HG02852 (cell line): Measurements from ENCODE around the gene CNTN6.
A peak's percentile ranks its signal among the peaks of the same experiment; 100 is the strongest.

Experiments
- ATAC-seq: cut with Tn5 transposase; IDR thresholded peaks from one replicate; pipeline ENCODE4 v1.9.1; 2021; ENCODE audit warnings: mild to moderate bottlenecking, moderate library complexity; ENCODE audit not compliant: unreplicated experiment

CNTN6 gene

GRCh38 chr3:1092771-1093170 lies at the start of gene CNTN6:
Gene CNTN6, plus strand, starts transcription at chr3:1093024. Its CDS starts 54,985 bp downstream, at chr3:1148009.
- no peak for ATAC-seq

- ATAC-seq = no peak
Observed at GRCh38 chr3:1048558-1048957, 44.3 kb upstream of the CNTN6 start.

GRCh38 chr3:1055870-1056269 lies 37.0 kb upstream of the CNTN6 start:
- ATAC-seq = no peak

- ATAC-seq = no peak
Observed at GRCh38 chr3:1056744-1057143, 36.1 kb upstream of the CNTN6 start.

GRCh38 chr3:1057436-1057835 lies 35.4 kb upstream of the CNTN6 start:
- no peak for ATAC-seq

GRCh38 chr3:1068985-1069384 lies 23.8 kb upstream of the CNTN6 start:
- no peak for ATAC-seq

GRCh38 chr3:1072041-1072440 lies 20.8 kb upstream of the CNTN6 start:
- ATAC-seq = no peak

GRCh38 chr3:1079662-1080061 lies 13.2 kb upstream of the CNTN6 start:
- ATAC-seq = no peak

GRCh38 chr3:1082108-1082507 lies 10.7 kb upstream of the CNTN6 start:
- peak; percentile 70 for ATAC-seq

GRCh38 chr3:1087066-1087560 lies 5.7 kb upstream of the CNTN6 start:
- no peak for ATAC-seq

- no peak for ATAC-seq
Observed at GRCh38 chr3:1088503-1088902, 4.3 kb upstream of the CNTN6 start.

- ATAC-seq = no peak
Observed at GRCh38 chr3:1091286-1091685, 1.5 kb upstream of the CNTN6 start.

- no peak for ATAC-seq
Observed at GRCh38 chr3:1092061-1092460, 763 bp upstream of the CNTN6 start.

GRCh38 chr3:1093217-1093616 lies 393 bp downstream of the CNTN6 start:
- ATAC-seq = no peak

- ATAC-seq = no peak
Observed at GRCh38 chr3:1103525-1103924, 10.7 kb downstream of the CNTN6 start.

- ATAC-seq = no peak
Observed at GRCh38 chr3:1117843-1118473, 25.1 kb downstream of the CNTN6 start.

GRCh38 chr3:1131166-1131565 lies 38.3 kb downstream of the CNTN6 start:
- ATAC-seq = no peak

- ATAC-seq = no peak
Observed at GRCh38 chr3:1135194-1135593, 42.4 kb downstream of the CNTN6 start.

GRCh38 chr3:1138036-1138435 lies 45.2 kb downstream of the CNTN6 start:
- ATAC-seq = no peak

GRCh38 chr3:1139071-1139470 lies 46.2 kb downstream of the CNTN6 start:
- ATAC-seq = no peak

GRCh38 chr3:1147326-1147725 lies 54.5 kb downstream of the CNTN6 start:
- no peak for ATAC-seq

GRCh38 chr3:1147819-1148218 lies 55.0 kb downstream of the CNTN6 start:
- no peak for ATAC-seq

GRCh38 chr3:1164101-1164500 lies 71.3 kb downstream of the CNTN6 start:
- ATAC-seq = no peak
